Measurements from ENCODE around the gene CARD6. TPM values are rescaled to one million over a fixed set of nuclear protein-coding genes. Genes with fewer than 3 reads are reported as not detected.

CARD6 gene
- polyA plus RNA-seq, 2 of the 4 experiments (the other 2 are of a cell fraction): 5.2 to 5.7 TPM

DNA sequence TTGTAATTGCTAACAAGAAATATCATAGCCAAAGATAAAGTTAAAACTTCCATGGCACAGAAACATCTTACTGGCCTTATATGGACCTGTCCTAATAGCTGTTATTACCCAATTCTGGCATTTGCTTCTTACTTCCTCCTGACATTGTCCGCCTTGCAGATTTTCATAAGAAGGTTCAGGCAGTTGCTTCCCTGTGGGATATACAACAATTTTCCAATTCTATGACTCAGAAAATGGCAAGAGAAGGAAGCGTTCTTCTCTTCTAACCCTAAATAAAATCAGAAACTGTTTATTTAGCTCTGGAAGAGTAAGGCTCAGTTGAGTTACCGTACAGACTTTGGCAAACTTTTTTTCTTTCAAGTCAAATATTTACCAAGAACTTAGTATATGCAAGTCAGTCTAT, 44.7 kb upstream of the CARD6 start:
- DNase-seq (ENCODE audit: low read depth in 1 of 2, low spot score in 1 of 2): peak in 1 of 2 experiments; percentile 24
- TF ChIP-seq NFE2L2 (conservative IDR thresholded peaks at IDR 0.05; ENCODE audit: low read length) (no peak), HOXB13 (CRISPR knock-in tag; IDR thresholded peaks at IDR 0.05; ENCODE audit: low read depth) (no peak), CHD4 (IDR thresholded peaks at IDR 0.05; ENCODE audit: borderline replicate concordance) (0 out of 2 replicates have a peak, but pooled peaks have one; percentile 1), FOSL2 (IDR thresholded peaks at IDR 0.05) (no peak), FOSL2 (CRISPR knock-in tag; IDR thresholded peaks at IDR 0.05) (peak; percentile 13; the same call in 1 of the 2 replicates), BHLHE40 (IDR thresholded peaks at IDR 0.05; ENCODE audit: low read depth, low read length) (no peak), RAD21 (conservative IDR thresholded peaks at IDR 0.05 in 1 of 2, IDR thresholded peaks at IDR 0.05 in 1 of 2) (no peak), ZSCAN20 (CRISPR knock-in tag; IDR thresholded peaks at IDR 0.05) (no peak)
- TF ChIP-seq, protein P1, sequence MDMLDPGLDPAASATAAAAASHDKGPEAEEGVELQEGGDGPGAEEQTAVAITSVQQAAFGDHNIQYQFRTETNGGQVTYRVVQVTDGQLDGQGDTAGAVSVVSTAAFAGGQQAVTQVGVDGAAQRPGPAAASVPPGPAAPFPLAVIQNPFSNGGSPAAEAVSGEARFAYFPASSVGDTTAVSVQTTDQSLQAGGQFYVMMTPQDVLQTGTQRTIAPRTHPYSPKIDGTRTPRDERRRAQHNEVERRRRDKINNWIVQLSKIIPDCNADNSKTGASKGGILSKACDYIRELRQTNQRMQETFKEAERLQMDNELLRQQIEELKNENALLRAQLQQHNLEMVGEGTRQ (IDR thresholded peaks at IDR 0.05): no peak
- Histone ChIP-seq H3K27ac (no peak overlapping the region; a peak in 1 of 6 replicates), H3K9me3 (no peaks in the 10 kb centered on the region), H3K4me1 (peaks cover 47% of the 10 kb centered on the region), H3K4me2 (peak overlapping the region; percentile 91), H3K4me3 (peak overlapping the region; percentile 80)
- no peak for FAIRE-seq
- ChIA-PET CTCF (interaction anchor here (0.7 kb wide), 1 partner anchor 1080 kb away, joined by 3 read pairs; no protein-coding TSS in a partner anchor), POLR2A (no interaction called here)
- no peak for ATAC-seq
- 15% methylated on average over 3 of the region's 3 CpGs for WGBS (ENCODE audit: missing lambda C conversion rate)

DNA sequence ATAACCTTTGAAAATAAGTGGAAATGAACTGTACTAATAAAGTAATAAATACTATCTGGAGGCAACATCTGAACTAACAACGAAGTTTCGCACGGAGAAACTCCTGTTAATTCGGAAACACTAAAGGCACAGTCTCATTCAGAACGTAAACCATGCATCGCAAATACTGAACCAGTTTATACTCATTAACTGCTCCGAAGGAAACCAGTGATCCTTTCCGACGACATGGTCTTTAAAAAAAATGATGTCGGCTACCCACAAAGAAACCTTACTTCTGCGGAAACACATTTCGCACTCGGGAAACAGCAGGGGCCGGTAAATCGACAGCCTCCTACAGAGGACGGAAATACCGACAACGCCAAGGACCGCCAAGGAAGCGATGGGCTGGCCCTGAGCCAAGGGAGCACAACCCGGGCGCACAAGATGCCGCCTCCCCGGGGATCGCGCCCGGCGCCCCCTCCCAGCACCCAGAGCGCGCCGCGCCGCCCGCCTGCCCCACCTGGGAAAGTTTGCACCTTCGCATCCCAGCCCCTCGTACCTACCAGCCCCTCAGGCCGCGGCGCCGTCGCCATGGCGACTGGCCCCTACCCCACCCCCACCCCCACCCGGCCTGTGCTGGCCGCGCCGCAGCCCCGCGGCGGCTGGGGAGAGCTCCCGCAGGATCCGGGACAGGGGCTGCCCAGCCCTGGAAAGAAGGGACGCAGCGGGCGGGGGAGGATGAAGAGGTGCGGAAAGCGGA, 43.7 kb upstream of the CARD6 start:
- ChIA-PET POLR2A (interaction anchor here (0.6 to 1.5 kb wide), 4 partner anchors 13 to 44 kb away, joined by 3 to 10 read pairs (median 3); partner anchors contain the start of gene CARD6), CTCF (interaction anchor here (0.6 to 0.8 kb wide), 4 partner anchors 9 to 35 kb away, joined by 3 to 4 read pairs (median 4); no protein-coding TSS in a partner anchor)
- no peak for FAIRE-seq
- Histone ChIP-seq H3K9me3 (no peaks in the 10 kb centered on the region), H3K4me2 (peak overlapping the region; percentile 91), H3K27ac (peak overlapping the region; percentile 99 to 100), H3K4me3 (peak overlapping the region; percentile 80), H3K4me1 (peaks cover 37% of the 10 kb centered on the region)
- peak; percentile 58 to 80 for DNase-seq (ENCODE audit: low read depth in 1 of 2, low spot score in 1 of 2)
- ATAC-seq: peak; percentile 79 to 82
- TF ChIP-seq GATA3 (IDR thresholded peaks at IDR 0.05; ENCODE audit: borderline replicate concordance): 0 out of 2 replicates have a peak, but pooled peaks have one; percentile 20
- 0 out of 2 replicates have a peak, but pooled peaks have one; percentile 16 for TF ChIP-seq KDM5A (IDR thresholded peaks at IDR 0.05)
- TF ChIP-seq, protein P2, sequence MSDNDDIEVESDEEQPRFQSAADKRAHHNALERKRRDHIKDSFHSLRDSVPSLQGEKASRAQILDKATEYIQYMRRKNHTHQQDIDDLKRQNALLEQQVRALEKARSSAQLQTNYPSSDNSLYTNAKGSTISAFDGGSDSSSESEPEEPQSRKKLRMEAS (IDR thresholded peaks at IDR 0.05): no peak
- 0 out of 2 replicates have a peak, but pooled peaks have one; percentile 35 for TF ChIP-seq MYC (IDR thresholded peaks at IDR 0.05; ENCODE audit: borderline replicate concordance, low read length)
- 3% methylated on average over 27 of the region's 56 CpGs for WGBS (ENCODE audit: missing lambda C conversion rate)

DNA sequence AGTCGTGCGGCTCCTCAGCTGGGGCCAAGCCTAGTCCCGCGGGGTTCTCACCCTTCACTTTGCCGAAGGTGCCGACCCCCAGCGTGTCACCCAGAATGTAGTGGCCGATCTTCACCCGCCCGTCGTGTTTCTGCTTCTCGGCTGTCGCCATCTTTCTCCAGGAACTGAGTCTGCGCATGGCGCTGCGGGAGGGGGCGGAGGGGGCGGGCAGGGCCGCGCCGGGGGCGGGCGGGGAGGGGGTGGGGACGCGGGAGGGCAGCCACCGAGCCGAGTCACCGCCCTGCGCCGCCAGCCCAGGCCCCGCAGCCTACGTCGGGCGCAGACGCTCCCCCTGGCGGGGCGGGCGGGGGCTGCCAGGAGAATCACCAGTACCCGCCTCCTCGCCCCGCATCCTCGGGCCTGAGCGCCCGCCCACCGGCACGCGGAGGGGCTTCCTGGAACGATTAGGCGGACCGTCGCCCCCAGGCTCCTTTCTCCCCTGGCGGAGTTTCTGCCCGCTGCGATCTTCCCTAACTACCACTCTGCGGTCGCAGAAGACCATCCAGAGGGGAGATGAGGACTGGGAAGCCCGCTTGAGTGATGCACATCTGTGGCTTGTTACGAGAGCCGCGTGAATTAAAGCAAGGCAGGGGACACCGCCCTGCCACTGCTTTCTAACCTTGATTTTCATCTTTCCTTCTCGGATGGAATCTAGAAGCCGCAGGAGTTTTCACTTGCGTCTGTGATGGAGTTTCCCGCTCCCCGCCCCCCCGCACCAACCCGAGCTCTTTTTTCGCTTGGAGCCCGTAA, 43.0 kb upstream of the CARD6 start, which contains the start of gene PRKAA1:
Gene PRKAA1 (minus strand): TSS at position 363 of the 789 bp plus-strand sequence. CDS start 185 bp downstream, at position 178.
- H3K4me1 ChIP-seq: peaks cover 30% of the 10 kb centered on the region
- H3K27ac ChIP-seq: peak within 1 kb of the TSS; percentile 99 to 100
- POLR2A ChIA-PET: interaction anchor here (0.5 to 1.5 kb wide), 9 partner anchors 10 to 1356 kb away, joined by 3 to 10 read pairs (median 3); partner anchors contain the start of gene CARD6
- peak; percentile 96 for ATAC-seq
- CTCF ChIA-PET: interaction anchor here (0.6 to 1.1 kb wide), 8 partner anchors 9 to 56 kb away, joined by 3 to 6 read pairs (median 4); no protein-coding TSS in a partner anchor
- peak; percentile 80 to 87 for DNase-seq (ENCODE audit: low read depth in 1 of 2, low spot score in 1 of 2)
- peak within 1 kb of the TSS; percentile 80 for H3K4me3 ChIP-seq
- FAIRE-seq: no peak
- WGBS (ENCODE audit: missing lambda C conversion rate): under 1% methylated on average over 18 of the region's 70 CpGs
- H3K9me3 ChIP-seq: no peaks in the 10 kb centered on the region
- H3K4me2 ChIP-seq: peak within 1 kb of the TSS; percentile 91
- TF ChIP-seq PBX3 (IDR thresholded peaks at IDR 0.05) (no peak; the same call in 1 of the 2 replicates), RAD21 (conservative IDR thresholded peaks at IDR 0.05 in 1 of 2, IDR thresholded peaks at IDR 0.05 in 1 of 2) (peak; percentile 26 to 57; a peak in 2 of 5 replicates), JUN (IDR thresholded peaks at IDR 0.05) (peak; percentile 49 to 94; a peak in 3 of 5 replicates), EP300 (IDR thresholded peaks at IDR 0.05) (no peak), PHF8 (IDR thresholded peaks at IDR 0.05; ENCODE audit: borderline replicate concordance, low read depth) (peak; percentile 64), FOSL2 (IDR thresholded peaks at IDR 0.05) (no peak), FOSL2 (CRISPR knock-in tag; IDR thresholded peaks at IDR 0.05) (peak; percentile 41; the same call in 1 of the 2 replicates), SMC3 (IDR thresholded peaks at IDR 0.05) (peak; percentile 73), POLR2A (IDR thresholded peaks at IDR 0.05; ENCODE audit: low read length) (peak; percentile 81)
- TF ChIP-seq, protein P3, sequence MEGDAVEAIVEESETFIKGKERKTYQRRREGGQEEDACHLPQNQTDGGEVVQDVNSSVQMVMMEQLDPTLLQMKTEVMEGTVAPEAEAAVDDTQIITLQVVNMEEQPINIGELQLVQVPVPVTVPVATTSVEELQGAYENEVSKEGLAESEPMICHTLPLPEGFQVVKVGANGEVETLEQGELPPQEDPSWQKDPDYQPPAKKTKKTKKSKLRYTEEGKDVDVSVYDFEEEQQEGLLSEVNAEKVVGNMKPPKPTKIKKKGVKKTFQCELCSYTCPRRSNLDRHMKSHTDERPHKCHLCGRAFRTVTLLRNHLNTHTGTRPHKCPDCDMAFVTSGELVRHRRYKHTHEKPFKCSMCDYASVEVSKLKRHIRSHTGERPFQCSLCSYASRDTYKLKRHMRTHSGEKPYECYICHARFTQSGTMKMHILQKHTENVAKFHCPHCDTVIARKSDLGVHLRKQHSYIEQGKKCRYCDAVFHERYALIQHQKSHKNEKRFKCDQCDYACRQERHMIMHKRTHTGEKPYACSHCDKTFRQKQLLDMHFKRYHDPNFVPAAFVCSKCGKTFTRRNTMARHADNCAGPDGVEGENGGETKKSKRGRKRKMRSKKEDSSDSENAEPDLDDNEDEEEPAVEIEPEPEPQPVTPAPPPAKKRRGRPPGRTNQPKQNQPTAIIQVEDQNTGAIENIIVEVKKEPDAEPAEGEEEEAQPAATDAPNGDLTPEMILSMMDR (IDR thresholded peaks at IDR 0.05): peak; percentile 58
- TF ChIP-seq, protein P1 (IDR thresholded peaks at IDR 0.05): no peak
- TF ChIP-seq, protein P4, sequence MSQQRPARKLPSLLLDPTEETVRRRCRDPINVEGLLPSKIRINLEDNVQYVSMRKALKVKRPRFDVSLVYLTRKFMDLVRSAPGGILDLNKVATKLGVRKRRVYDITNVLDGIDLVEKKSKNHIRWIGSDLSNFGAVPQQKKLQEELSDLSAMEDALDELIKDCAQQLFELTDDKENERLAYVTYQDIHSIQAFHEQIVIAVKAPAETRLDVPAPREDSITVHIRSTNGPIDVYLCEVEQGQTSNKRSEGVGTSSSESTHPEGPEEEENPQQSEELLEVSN (IDR thresholded peaks at IDR 0.05; ENCODE audit: borderline replicate concordance, low read depth): peak; percentile 78; the same call in 1 of the 2 replicates
- TF ChIP-seq, protein P2 (IDR thresholded peaks at IDR 0.05): peak; percentile 76; the same call in 1 of the 2 replicates

All from A549 (cell line).